ENCODE measurements around the gene PCSK5. TPM values are rescaled to one million over a fixed set of nuclear protein-coding genes. Genes with fewer than 3 reads are reported as not detected.

The PCSK5 gene
- total RNA-seq, 2 donors from 2014 or later: 2.5 to 3.5 TPM

DNA sequence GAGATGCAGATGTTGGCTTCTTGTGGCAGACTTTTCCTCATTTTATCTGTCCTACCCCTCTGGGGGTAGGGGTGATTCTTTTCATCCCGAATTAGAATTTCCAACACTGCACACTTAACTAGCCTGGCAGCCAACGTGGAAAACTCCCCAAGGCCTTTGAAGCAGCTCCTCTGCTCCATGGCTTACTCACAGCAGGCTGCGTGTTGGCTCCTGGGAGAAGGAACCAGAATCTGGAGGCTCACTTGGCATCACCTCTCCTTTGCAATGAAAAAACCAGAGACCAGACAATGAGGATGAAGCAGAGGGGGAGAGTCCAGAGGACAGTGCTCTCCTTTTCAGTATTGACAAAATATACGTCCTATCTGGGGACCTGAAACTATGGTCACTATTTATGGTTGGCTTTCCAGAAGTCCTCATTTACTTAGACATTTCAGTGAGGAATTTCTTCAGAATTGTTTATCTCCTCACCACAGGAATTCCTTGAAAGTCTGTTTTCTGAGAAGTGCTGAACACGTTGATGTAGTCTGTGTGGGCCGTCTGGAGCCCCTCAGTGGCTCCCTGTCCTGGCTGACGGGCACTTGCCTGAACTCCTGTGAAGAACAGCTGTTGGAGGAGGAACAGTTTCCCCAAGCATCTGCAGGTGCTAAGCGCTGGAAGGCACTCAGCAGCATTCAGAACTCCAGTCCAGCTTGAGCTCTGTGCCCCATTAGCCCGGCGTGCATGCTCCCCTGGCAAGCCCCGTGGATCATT, 272.5 kb downstream of the PCSK5 start:
- DNase-seq: no peak
- H3K4me3 Mint-ChIP-seq: no peak overlapping the region
- Histone ChIP-seq H3K36me3 (ENCODE audit: control insufficient read depth, insufficient read depth, low read length) (no peaks in the 10 kb centered on the region), H3K4me1 (ENCODE audit: control insufficient read depth, insufficient read depth, low read length) (peaks cover 9% of the 10 kb centered on the region), H3K27ac (ENCODE audit: low read depth, low read length) (no peak overlapping the region), H3K9ac (ENCODE audit: extremely low read depth, low read length, poor library complexity, severe bottlenecking) (no peak overlapping the region), H3K9me3 (ENCODE audit: control insufficient read depth, low read length) (no peaks in the 10 kb centered on the region), H3K4me3 (ENCODE audit: low read length) (no peak overlapping the region), H3K27me3 (ENCODE audit: control insufficient read depth, insufficient read depth, low read length, poor library complexity, severe bottlenecking) (no peaks in the 10 kb centered on the region)
- peaks cover 35% of the 10 kb centered on the region for H3K4me1 Mint-ChIP-seq
- no peak overlapping the region for H3K27ac Mint-ChIP-seq
- H3K36me3 Mint-ChIP-seq (ENCODE audit: low read depth): no peaks in the 10 kb centered on the region
- TF ChIP-seq, protein P1, sequence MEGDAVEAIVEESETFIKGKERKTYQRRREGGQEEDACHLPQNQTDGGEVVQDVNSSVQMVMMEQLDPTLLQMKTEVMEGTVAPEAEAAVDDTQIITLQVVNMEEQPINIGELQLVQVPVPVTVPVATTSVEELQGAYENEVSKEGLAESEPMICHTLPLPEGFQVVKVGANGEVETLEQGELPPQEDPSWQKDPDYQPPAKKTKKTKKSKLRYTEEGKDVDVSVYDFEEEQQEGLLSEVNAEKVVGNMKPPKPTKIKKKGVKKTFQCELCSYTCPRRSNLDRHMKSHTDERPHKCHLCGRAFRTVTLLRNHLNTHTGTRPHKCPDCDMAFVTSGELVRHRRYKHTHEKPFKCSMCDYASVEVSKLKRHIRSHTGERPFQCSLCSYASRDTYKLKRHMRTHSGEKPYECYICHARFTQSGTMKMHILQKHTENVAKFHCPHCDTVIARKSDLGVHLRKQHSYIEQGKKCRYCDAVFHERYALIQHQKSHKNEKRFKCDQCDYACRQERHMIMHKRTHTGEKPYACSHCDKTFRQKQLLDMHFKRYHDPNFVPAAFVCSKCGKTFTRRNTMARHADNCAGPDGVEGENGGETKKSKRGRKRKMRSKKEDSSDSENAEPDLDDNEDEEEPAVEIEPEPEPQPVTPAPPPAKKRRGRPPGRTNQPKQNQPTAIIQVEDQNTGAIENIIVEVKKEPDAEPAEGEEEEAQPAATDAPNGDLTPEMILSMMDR (conservative IDR thresholded peaks at IDR 0.05): no peak
- H3K27me3 Mint-ChIP-seq (ENCODE audit: insufficient read depth): peaks cover 10% of the 10 kb centered on the region
- WGBS, 2 experiments (ENCODE audit: insufficient coverage in 1 of 2, insufficient read length in 1 of 2): 79 to 90% methylated on average over 9 to 11 of the region's 11 CpGs
- no peaks in the 10 kb centered on the region for H3K9me3 Mint-ChIP-seq

DNA sequence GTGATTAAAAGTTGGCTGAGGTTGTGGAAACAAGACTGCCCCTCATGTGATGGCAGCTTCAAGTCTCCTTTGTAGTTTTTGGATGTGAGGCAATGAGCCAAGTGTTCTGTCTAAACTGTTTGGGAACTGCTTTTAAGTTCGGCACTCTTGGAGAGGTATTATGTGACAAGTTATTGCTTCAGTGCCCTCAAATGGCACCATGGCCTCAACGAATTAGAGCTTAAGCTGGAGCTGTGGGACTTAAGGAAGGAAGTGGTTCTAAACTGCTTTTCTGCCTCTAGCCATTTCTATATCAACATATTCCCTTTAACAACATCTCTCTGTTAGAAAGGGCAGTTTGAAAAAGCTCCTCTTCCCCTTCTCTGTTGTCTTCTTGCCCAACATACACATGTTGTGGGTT, 276.1 kb downstream of the PCSK5 start:
- peaks cover 5% of the 10 kb centered on the region for H3K4me1 Mint-ChIP-seq
- Histone ChIP-seq H3K4me1 (ENCODE audit: control insufficient read depth, insufficient read depth, low read length) (no peaks in the 10 kb centered on the region), H3K9ac (ENCODE audit: extremely low read depth, low read length, poor library complexity, severe bottlenecking) (no peak overlapping the region), H3K4me3 (ENCODE audit: low read length) (no peak overlapping the region), H3K36me3 (ENCODE audit: control insufficient read depth, insufficient read depth, low read length) (no peaks in the 10 kb centered on the region), H3K27me3 (ENCODE audit: control insufficient read depth, insufficient read depth, low read length, poor library complexity, severe bottlenecking) (no peaks in the 10 kb centered on the region), H3K27ac (ENCODE audit: low read depth, low read length) (no peak overlapping the region), H3K9me3 (ENCODE audit: control insufficient read depth, low read length) (no peaks in the 10 kb centered on the region)
- WGBS, 2 experiments (ENCODE audit: insufficient coverage in 1 of 2, insufficient read length in 1 of 2): 79 to 92% methylated on average over 2 of the region's 2 CpGs
- DNase-seq: no peak
- H3K27ac Mint-ChIP-seq: no peak overlapping the region
- H3K36me3 Mint-ChIP-seq (ENCODE audit: low read depth): no peaks in the 10 kb centered on the region
- TF ChIP-seq, protein P1 (conservative IDR thresholded peaks at IDR 0.05): no peak
- H3K9me3 Mint-ChIP-seq: no peaks in the 10 kb centered on the region
- H3K4me3 Mint-ChIP-seq: no peak overlapping the region
- peaks cover 9% of the 10 kb centered on the region for H3K27me3 Mint-ChIP-seq (ENCODE audit: insufficient read depth)

DNA sequence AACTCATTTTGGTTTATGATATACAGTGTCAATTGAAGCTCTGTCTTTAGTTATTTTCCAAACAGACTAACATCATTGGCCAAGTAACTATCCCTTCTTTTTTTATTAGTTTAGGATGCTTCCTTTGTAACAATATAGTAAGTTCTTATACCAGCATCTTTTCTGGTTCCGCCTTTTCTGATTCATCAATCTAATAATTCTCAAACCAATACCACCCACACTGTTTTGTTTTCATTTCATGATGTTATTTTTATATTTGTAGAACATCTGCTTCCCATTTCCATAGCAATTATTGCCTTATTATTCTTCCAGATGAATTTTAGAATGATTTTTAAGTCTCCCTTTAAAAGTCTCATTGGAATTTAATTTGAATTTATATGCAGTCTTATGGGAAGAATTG, 285.7 kb downstream of the PCSK5 start:
- TF ChIP-seq, protein P1 (conservative IDR thresholded peaks at IDR 0.05): no peak
- H3K27ac ChIP-seq (ENCODE audit: low read depth, low read length): no peak overlapping the region
- no peaks in the 10 kb centered on the region for H3K9me3 ChIP-seq (ENCODE audit: control insufficient read depth, low read length)
- no peaks in the 10 kb centered on the region for H3K27me3 ChIP-seq (ENCODE audit: control insufficient read depth, insufficient read depth, low read length, poor library complexity, severe bottlenecking)
- no peaks in the 10 kb centered on the region for H3K27me3 Mint-ChIP-seq (ENCODE audit: insufficient read depth)
- H3K36me3 ChIP-seq (ENCODE audit: control insufficient read depth, insufficient read depth, low read length): no peaks in the 10 kb centered on the region
- no peak overlapping the region for H3K9ac ChIP-seq (ENCODE audit: extremely low read depth, low read length, poor library complexity, severe bottlenecking)
- peaks cover 2% of the 10 kb centered on the region for H3K9me3 Mint-ChIP-seq
- H3K4me1 ChIP-seq (ENCODE audit: control insufficient read depth, insufficient read depth, low read length): peaks cover 9% of the 10 kb centered on the region
- no peaks in the 10 kb centered on the region for H3K36me3 Mint-ChIP-seq (ENCODE audit: low read depth)
- no peak for DNase-seq
- no CpG with 5 or more reads among the region's 1 CpG for whole genome bisulfite sequencing, 2 experiments (ENCODE audit: insufficient coverage in 1 of 2, insufficient read length in 1 of 2)
- peaks cover 18% of the 10 kb centered on the region for H3K4me1 Mint-ChIP-seq
- no peak overlapping the region for H3K4me3 ChIP-seq (ENCODE audit: low read length)
- no peak overlapping the region for H3K4me3 Mint-ChIP-seq
- no peak overlapping the region for H3K27ac Mint-ChIP-seq

Measured in endodermal cell (in vitro differentiated cells).